ENCODE results near the gene POLQ.
"Not testable (repeated sequence)": the region's sequence is repeated elsewhere in the genome, so short reads cannot be mapped to it uniquely, and the experiment has no call there.

Gene POLQ

GRCh38 chr3:121508389-121508788 is 37.4 kb downstream of the POLQ start:
- no peak for DNase-seq (ENCODE audit: low read depth)

- no peak for DNase-seq (ENCODE audit: low read depth)
Observed at GRCh38 chr3:121505256-121505655, 40.5 kb downstream of the POLQ start.

DNA sequence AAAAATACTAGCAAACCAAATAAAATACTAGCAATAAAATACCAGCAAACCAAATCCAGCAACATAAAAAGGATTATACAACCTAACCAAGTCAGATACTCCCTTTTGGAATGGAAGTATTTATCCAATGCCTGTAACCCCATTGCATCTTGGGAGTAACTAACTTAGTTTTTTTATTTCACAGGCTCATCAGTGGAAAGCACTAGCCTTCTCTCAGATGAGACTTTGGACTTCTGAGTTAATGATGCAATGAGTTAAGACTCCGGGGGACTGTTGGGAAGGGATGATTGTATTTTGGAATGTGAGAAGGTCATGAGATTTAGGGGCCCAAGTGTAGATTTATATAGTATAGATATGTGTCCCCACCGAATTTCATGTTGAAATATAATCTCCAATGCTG is 41.2 kb downstream of the POLQ start:
- DNase-seq (ENCODE audit: low read depth): no peak

GRCh38 chr3:121496786-121497185 is 49.0 kb downstream of the POLQ start:
- DNase-seq (ENCODE audit: low read depth): no peak

DNA sequence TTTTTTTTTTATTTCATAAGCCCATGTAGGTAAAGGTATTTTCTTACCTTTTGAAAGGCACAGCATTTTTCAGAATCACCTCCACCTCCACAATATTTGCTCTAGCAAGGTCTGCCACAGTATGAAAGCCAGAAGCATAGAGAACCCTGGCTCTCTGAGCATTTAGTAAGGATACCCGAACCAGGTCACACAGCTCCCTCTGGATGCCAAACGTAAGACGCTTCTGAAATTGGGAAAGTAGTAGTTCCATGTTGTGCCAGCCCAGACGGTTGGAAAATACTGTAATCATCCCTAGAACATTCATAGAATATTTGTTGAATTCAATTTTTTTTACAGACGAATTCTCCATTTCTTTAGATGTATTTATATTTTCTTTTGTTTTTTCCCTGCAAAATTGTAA is 52.4 kb downstream of the POLQ start:
- DNase-seq (ENCODE audit: low read depth): no peak

DNA sequence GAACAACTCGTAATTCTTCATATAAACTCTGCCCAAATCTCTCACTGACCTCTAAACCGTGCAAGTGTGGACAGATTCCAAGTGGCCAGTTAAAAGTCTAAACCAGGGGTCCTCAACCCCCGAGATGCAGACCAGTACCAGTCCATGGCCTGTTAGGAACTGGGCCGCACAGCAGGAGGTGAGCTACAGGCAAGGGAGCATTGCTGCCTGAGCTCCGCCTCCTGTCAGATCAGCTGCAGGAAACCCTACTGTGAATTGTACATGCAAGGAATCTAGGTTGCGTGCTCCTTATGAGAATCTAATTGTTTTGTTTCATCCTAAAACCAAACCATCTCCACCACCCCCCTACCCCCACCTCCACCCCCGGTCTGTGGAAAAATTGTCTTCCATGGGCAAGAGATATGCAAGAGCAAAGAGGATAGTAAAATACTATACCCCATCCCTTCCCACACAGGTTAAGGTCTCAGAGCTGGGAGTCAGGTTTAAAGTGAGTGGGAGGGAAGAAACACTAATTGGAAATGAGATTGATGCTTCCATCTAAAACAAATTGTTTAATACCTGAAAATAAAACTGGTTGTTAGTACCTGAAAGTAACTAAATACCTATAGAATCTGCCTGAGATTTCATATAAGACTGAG is 54.0 kb downstream of the POLQ start:
- DNase-seq (ENCODE audit: low read depth): no peak

DNA sequence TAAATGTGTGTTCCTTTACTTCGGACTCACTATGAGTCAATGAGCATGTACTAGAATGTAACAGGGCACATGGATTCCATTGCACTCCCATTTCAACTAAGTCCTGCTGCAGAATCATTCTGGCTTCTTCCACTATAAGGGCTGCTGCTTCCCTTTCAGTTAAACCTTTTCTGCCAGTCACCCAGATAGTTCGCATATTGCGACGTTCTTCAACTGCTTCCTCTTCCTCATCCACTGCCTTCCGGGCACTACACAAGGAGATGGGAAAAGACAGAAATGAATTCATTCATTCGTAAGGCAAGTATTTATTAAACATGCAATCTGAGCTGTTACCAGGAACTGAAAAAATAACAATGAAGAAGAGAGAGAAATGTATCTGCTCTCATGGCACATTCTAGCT is 55.6 kb downstream of the POLQ start:
- DNase-seq (ENCODE audit: low read depth): no peak

- no peak for DNase-seq (ENCODE audit: low read depth)
Observed at GRCh38 chr3:121488628-121489027, 57.2 kb downstream of the POLQ start.

DNA sequence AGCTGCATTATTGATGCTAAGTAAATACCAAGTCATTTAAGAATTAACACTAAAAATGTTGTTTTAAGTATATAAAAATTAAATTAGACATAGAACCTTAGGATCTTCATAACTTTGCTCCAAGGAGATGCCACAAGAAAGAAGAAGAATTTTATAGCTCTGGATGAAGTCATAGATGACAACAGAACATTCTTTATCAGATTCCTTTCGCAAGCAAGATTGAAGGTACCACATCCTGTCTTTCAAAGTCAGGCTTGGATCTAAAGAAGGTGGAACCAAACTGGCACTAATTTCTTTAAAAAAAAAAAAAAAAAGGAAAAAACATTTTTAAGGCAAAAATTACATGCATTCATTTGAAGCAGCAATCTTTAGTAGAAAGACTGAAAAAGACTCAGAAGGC is 62.5 kb downstream of the POLQ start:
- DNase-seq (ENCODE audit: low read depth): no peak

DNA sequence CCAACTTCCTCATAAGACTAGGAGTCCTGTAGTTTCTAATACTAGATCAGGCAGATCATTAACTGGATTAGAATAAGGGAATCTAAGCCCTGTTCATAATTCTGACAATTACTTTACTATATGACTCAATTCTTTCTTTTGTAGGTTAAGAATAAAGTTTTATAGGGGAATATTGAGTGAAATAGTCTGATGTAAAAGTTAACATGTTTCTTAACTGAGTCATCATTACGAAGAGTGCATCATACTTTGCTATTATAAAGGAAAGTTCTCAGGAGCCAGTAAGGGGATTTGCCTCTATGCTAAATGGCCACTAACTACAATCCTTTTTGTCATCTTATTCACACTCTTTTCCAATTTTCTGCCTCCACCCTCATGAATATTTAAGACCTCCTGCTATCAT is 63.1 kb downstream of the POLQ start:
- DNase-seq (ENCODE audit: low read depth): no peak

- no peak for DNase-seq (ENCODE audit: low read depth)
Observed at GRCh38 chr3:121481106-121481880, 64.5 kb downstream of the POLQ start.

DNA sequence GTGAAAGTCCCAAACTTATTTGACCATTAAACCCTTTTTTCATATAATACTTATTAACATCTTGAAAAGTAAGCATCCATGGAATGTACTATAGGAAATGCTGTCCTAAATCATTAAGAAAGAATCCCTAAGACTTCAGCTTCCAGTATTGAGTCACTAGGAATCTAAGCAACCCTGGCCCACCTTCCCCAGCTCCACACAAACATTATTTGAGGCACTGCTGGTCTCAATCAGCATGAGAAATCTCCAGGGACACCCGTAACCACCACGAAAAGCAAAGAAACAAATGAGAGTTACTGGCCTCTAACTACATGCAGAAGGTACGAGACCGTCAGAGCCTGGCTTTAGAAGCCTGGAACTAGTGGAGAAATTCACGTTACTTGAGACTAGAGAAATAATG is 68.2 kb downstream of the POLQ start:
- no peak for DNase-seq (ENCODE audit: low read depth)

- DNase-seq (ENCODE audit: low read depth): no peak
Observed at GRCh38 chr3:121473001-121473400, 72.8 kb downstream of the POLQ start.

- DNase-seq (ENCODE audit: low read depth): no peak
Observed at GRCh38 chr3:121467085-121467484, 78.7 kb downstream of the POLQ start.

GRCh38 chr3:121463745-121464144 is 82.0 kb downstream of the POLQ start:
- DNase-seq (ENCODE audit: low read depth): no peak

GRCh38 chr3:121462565-121462964 is 83.2 kb downstream of the POLQ start:
- DNase-seq (ENCODE audit: low read depth): no peak

DNA sequence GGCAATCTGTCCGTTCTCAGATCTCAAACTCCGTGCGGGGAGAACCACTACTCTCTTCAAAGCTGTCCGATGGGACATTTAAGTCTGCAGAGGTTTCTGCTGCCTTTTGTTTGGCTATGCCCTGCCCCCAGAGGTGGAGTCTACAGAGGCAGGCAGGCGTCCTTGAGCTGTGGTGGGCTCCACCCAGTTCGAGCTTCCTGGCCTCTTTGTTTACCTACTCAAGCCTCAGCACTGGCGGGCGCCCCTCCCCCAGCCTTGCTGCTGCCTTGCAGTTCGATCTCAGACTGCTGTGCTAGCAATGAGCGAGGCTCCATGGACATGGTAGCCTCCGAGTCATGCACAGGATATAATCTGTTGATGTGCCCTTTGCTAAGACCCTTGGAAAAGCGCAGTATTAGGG is 94.0 kb downstream of the POLQ start:
- not testable (repeated sequence) for DNase-seq (ENCODE audit: low read depth)

GRCh38 chr3:121443456-121443855 is 102.3 kb downstream of the POLQ start:
- DNase-seq (ENCODE audit: low read depth): no peak

DNA sequence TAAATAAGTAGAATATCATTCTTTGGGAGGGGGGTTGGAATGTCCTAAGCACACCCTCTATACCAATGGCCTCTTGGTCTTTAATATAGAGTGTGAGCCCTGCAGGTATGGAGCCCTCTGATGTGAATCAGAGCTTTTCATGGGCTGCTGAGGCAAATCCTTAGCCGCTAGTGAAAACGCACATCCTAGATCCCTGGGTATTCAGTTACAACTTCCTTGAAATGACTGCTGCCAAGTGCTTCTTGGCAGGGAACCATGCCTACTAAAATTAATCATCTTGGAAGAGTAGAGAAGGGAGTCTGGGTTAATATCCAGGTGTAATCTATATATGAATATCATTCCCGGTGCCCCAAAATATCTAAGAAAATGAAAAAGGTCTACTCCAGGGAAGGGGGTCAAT is 109.1 kb downstream of the POLQ start:
- no peak for DNase-seq (ENCODE audit: low read depth)

DNA sequence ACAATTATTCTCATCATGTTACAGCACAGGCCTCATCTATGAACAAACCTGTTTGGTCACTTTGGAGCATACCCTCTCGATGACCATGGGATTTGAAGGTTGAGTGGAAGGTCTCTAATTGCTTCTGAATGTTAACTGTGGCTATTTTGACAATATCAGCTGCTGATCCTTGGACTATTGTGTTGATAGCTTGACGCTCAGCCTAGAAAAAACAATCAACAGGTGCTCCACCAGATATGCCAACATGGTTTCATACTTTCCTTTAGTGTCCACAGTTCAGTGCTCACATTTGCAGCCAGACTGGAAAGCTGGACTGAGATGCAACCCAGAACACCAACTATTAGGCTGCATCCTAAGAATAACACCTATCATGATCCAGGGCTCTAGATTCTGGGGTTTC is 109.7 kb downstream of the POLQ start:
- no peak for DNase-seq (ENCODE audit: low read depth)

GRCh38 chr3:121431726-121432517 is 113.9 kb downstream of the POLQ start:
- DNase-seq (ENCODE audit: low read depth): peak; percentile 27

DNA sequence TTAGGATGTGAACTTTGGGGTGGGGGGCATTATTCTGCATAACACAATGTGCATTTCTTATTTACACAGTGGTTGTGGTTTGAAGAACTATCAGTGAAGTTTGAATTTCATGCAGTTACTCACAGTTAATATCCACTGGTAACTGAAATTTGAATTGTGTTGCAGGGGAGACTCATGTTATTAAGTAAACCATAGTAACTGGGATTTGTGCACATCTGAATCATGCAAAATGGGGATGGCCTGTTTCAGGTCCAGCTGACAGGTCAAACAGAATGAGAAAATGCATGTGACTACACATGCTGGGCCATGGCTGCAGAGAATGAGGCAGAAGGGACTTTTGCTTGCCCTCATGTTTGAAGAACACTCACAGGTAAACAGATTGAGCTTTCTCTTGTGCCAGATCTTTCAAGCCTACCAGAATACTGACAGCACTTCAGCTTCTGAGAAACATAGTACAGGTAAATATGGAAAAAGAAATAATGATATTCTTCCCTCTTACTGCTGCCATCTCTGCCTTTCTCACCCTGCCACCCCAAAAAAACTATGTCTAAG is 115.0 kb downstream of the POLQ start:
- DNase-seq (ENCODE audit: low read depth): no peak

GRCh38 chr3:121424549-121424948 is 121.2 kb downstream of the POLQ start:
- no peak for DNase-seq (ENCODE audit: low read depth)

Data from stimulated activated CD8-positive, alpha-beta memory T cell treated with anti-CD3 and anti-CD28 coated beads, Interleukin-12 subunit alpha, Interleukin-12 subunit beta, amount 100 ng/mL, for 1 hour (primary cell).